Mammary epithelial cell (primary cell): ENCODE measurements around the gene NCKAP5.

ENCODE experiments used
- CTCF ChIP-seq, 2 donors: IDR thresholded peaks in 1 of 2; conservative IDR thresholded peaks in 1 of 2; 2 replicates each; pipeline ENCODE4 v1.5.1; 2011 to 2012; ENCODE audit warnings: inconsistent platforms in 2 of 2, low read length in 2 of 2, mild to moderate bottlenecking in 2 of 2, control low read depth in 1 of 2, low read depth in 1 of 2; ENCODE audit not compliant: insufficient read depth in 1 of 2; ENCODE audit errors: extremely low read depth in 1 of 2
- EZH2 ChIP-seq: IDR thresholded peaks from 2 replicates; pipeline ENCODE4 v1.6.1; 2012; ENCODE audit warnings: low read length, inconsistent platforms, borderline replicate concordance

- TF ChIP-seq CTCF (conservative IDR thresholded peaks at IDR 0.05 in 1 of 2, IDR thresholded peaks at IDR 0.05 in 1 of 2; ENCODE audit: extremely low read depth in 1 of 2, insufficient read depth in 1 of 2, low read depth in 1 of 2, low read length in 2 of 2) (no peak), EZH2 (no peak)
Measured at GRCh38 chr2:132871831-132872230, 696.4 kb downstream of the NCKAP5 start.
